Measurements from ENCODE around the gene SLU7.
A peak's percentile ranks its signal among the peaks of the same experiment; 100 is the strongest.

The SLU7 gene

GRCh38 chr5:160418561-160419457 lies at the start of gene SLU7:
SLU7 (minus strand) TSS chr5:160419081; CDS start chr5:160415294, 3,787 bp downstream.
- DNase-seq = peak; percentile 95

GRCh38 chr5:160468363-160468975 lies 49.6 kb upstream of the SLU7 start:
- DNase-seq = no peak

- peak; percentile 85 for DNase-seq
Measured at GRCh38 chr5:160467555-160468362, 48.9 kb upstream of the SLU7 start.

GRCh38 chr5:160466889-160467554 lies 48.1 kb upstream of the SLU7 start:
- DNase-seq = no peak

- DNase-seq = no peak
Measured at GRCh38 chr5:160466116-160466515, 47.2 kb upstream of the SLU7 start.

- DNase-seq = no peak
Measured at GRCh38 chr5:160464466-160464797, 45.6 kb upstream of the SLU7 start.

- no peak for DNase-seq
Measured at GRCh38 chr5:160463740-160464465, 45.0 kb upstream of the SLU7 start.

GRCh38 chr5:160463227-160463626 lies 44.3 kb upstream of the SLU7 start:
- no peak for DNase-seq

- no peak for DNase-seq
Measured at GRCh38 chr5:160462167-160462566, 43.3 kb upstream of the SLU7 start.

- DNase-seq = no peak
Measured at GRCh38 chr5:160461378-160461777, 42.5 kb upstream of the SLU7 start.

GRCh38 chr5:160460377-160461049 lies 41.6 kb upstream of the SLU7 start:
- DNase-seq = no peak

GRCh38 chr5:160458806-160459800 lies 40.2 kb upstream of the SLU7 start:
- DNase-seq = no peak

- DNase-seq = no peak
Measured at GRCh38 chr5:160457252-160457651, 38.4 kb upstream of the SLU7 start.

GRCh38 chr5:160456480-160457177 lies 37.7 kb upstream of the SLU7 start:
- no peak for DNase-seq

GRCh38 chr5:160455600-160455999 lies 36.7 kb upstream of the SLU7 start:
- DNase-seq = no peak

GRCh38 chr5:160453751-160454150 lies 34.9 kb upstream of the SLU7 start:
- DNase-seq = no peak

GRCh38 chr5:160452795-160453194 lies 33.9 kb upstream of the SLU7 start:
- no peak for DNase-seq

GRCh38 chr5:160452036-160452435 lies 33.2 kb upstream of the SLU7 start:
- DNase-seq = no peak

- DNase-seq = no peak
Measured at GRCh38 chr5:160451281-160451680, 32.4 kb upstream of the SLU7 start.

Measured in CD4-positive, alpha-beta T cell treated with Interleukin-21 for 1 hour (primary cell).